GM23338 (cell line): ENCODE measurements around the gene DTL. TPM values are rescaled to one million over a fixed set of nuclear protein-coding genes. Genes with fewer than 3 reads are reported as not detected.

Source experiments
- ATAC-seq: fragments of 200-7000 bp; cut with Tn5 transposase; 3 replicates; pipeline ENCODE4 v1.9.1; 2020
- DNase-seq: peaks from one replicate; pipeline ENCODE4 v3.0.0-alpha.2; 2015; ENCODE audit warnings: low spot score
- H2AFZ ChIP-seq: fragments of 200-600 bp; sonication (generic); 2 replicates; pipeline ENCODE4 v1.8.0; 2016; ENCODE audit warnings: antibody characterized with exemption, mild to moderate bottlenecking, moderate library complexity
- H3F3A ChIP-seq: fragments of 200-600 bp; sonication (generic); replicated peaks from 2 replicates; pipeline ENCODE4 v1.8.0; 2017; ENCODE audit warnings: antibody characterized with exemption, mixed run types, low read depth
- H3K27ac ChIP-seq: fragments of 200-600 bp; sonication (generic); 2 replicates; pipeline ENCODE4 v1.6.1; 2016; ENCODE audit warnings: low read depth
- H3K27me3 ChIP-seq: fragments of 200-600 bp; sonication (generic); 2 replicates; pipeline ENCODE4 v1.8.0; 2016; ENCODE audit warnings: mild to moderate bottlenecking, mixed run types, moderate library complexity; ENCODE audit not compliant: insufficient read depth
- H3K36me3 ChIP-seq: fragments of 200-600 bp; sonication (generic); 2 replicates; pipeline ENCODE4 v1.8.0; 2016; ENCODE audit warnings: mild to moderate bottlenecking; ENCODE audit not compliant: insufficient read depth
- H3K4me1 ChIP-seq: fragments of 200-600 bp; sonication (generic); 2 replicates; pipeline ENCODE4 v1.8.0; 2016; ENCODE audit warnings: mild to moderate bottlenecking, moderate library complexity; ENCODE audit not compliant: insufficient read depth
- H3K4me2 ChIP-seq: fragments of 200-600 bp; sonication (generic); 2 replicates; pipeline ENCODE4 v1.7.1; 2017; ENCODE audit warnings: mixed run types
- H3K4me3 ChIP-seq: fragments of 200-600 bp; sonication (generic); 2 replicates; pipeline ENCODE4 v1.6.1; 2016; ENCODE audit warnings: mixed run types
- H3K79me2 ChIP-seq: fragments of 200-600 bp; sonication (generic); replicated peaks from 2 replicates; pipeline ENCODE4 v1.8.0; 2017; ENCODE audit warnings: mild to moderate bottlenecking; ENCODE audit not compliant: insufficient read depth
- H3K9me2 ChIP-seq: fragments of 200-600 bp; sonication (generic); 2 replicates; pipeline ENCODE4 v1.8.0; 2017; ENCODE audit not compliant: insufficient read depth
- H4K20me1 ChIP-seq: fragments of 200-600 bp; sonication (generic); replicated peaks from 2 replicates; pipeline ENCODE4 v1.8.0; 2017; ENCODE audit warnings: mild to moderate bottlenecking; ENCODE audit not compliant: insufficient read depth
- H3K27ac Mint-ChIP-seq: 2 replicates; pipeline ENCODE4 v1.8.0; 2020; ENCODE audit warnings: inconsistent platforms, mild to moderate bottlenecking, moderate library complexity, mixed read lengths
- H3K27me3 Mint-ChIP-seq: 3 replicates; pipeline ENCODE4 v1.8.0; 2022; ENCODE audit warnings: low read depth, mild to moderate bottlenecking, moderate library complexity, mixed read lengths, inconsistent platforms; ENCODE audit not compliant: insufficient read depth, poor library complexity
- H3K36me3 Mint-ChIP-seq: 3 replicates; pipeline ENCODE4 v1.8.0; 2021; ENCODE audit warnings: low read depth, mild to moderate bottlenecking, inconsistent platforms, moderate library complexity, mixed read lengths
- H3K4me1 Mint-ChIP-seq: 3 replicates; pipeline ENCODE4 v1.8.0; 2020; ENCODE audit warnings: mild to moderate bottlenecking, inconsistent platforms, mixed read lengths
- H3K4me3 Mint-ChIP-seq: 3 replicates; pipeline ENCODE4 v1.8.0; 2021; ENCODE audit warnings: moderate library complexity, mild to moderate bottlenecking, inconsistent platforms, mixed read lengths
- H3K9me3 Mint-ChIP-seq: 3 replicates; pipeline ENCODE4 v1.8.0; 2020; ENCODE audit warnings: moderate library complexity, mild to moderate bottlenecking, inconsistent platforms, mixed read lengths
- CREB1 ChIP-seq: fragments of 250-450 bp; sonication (Bioruptor Pico); IDR thresholded peaks from 2 replicates; pipeline ENCODE4 v1.5.0; 2020; ENCODE audit warnings: low read depth, mild to moderate bottlenecking, moderate library complexity
- EZH2 ChIP-seq: fragments of 200-600 bp; sonication (generic); IDR thresholded peaks from one replicate; pipeline ENCODE4 v1.8.0; 2017; ENCODE audit warnings: antibody characterized with exemption, mild to moderate bottlenecking, low read depth; ENCODE audit not compliant: unreplicated experiment
- JUNB ChIP-seq: IDR thresholded peaks from one replicate; pipeline ENCODE4 v1.6.1; 2016; ENCODE audit warnings: antibody characterized with exemption; ENCODE audit not compliant: unreplicated experiment
- NANOG ChIP-seq: IDR thresholded peaks from 2 replicates; pipeline ENCODE4 v1.6.1; 2016; ENCODE audit warnings: antibody characterized with exemption, borderline replicate concordance
- POLR2AphosphoS5 ChIP-seq: IDR thresholded peaks from 2 replicates; pipeline ENCODE4 v1.6.1; 2016; ENCODE audit warnings: antibody characterized with exemption, low read depth
- STAT1 ChIP-seq: IDR thresholded peaks from one replicate; pipeline ENCODE4 v1.6.1; 2016; ENCODE audit warnings: antibody characterized with exemption; ENCODE audit not compliant: unreplicated experiment
- ZNF114 ChIP-seq: fragments of 250-450 bp; sonication (Bioruptor Pico); IDR thresholded peaks from 2 replicates; pipeline ENCODE4 v1.5.0; 2020; ENCODE audit warnings: mild to moderate bottlenecking, moderate library complexity
- ZNF331 ChIP-seq: fragments of 250-450 bp; sonication (Bioruptor Pico); IDR thresholded peaks from 2 replicates; pipeline ENCODE4 v1.5.0; 2020; ENCODE audit warnings: low read depth, mild to moderate bottlenecking, moderate library complexity
- polyA plus RNA-seq: library from polyadenylated mRNA; unstranded; fragments of >200 nt; fragmentation: Nextera tagmentation; extraction: Ambion mirVana; gene quantifications from 2 replicates; pipeline ENCODE4 v1.2.1, GENCODE V29; 2016
- total RNA-seq: library from RNA; depleted of rRNA; stranded (reverse); fragments of >200 nt; shearing (Covaris generic); gene quantifications from 2 replicates; pipeline ENCODE4 v1.2.3, GENCODE V29; 2014
- TF ChIP-seq, protein P1 (sequence below): IDR thresholded peaks from one replicate; pipeline ENCODE4 v1.6.1; 2018; ENCODE audit warnings: antibody characterized with exemption; ENCODE audit not compliant: unreplicated experiment
- TF ChIP-seq, protein P2 (sequence below), 2 experiments: fragments of 200-600 bp in 1 of 2; sonication (generic) in 1 of 2; conservative IDR thresholded peaks; 2 replicates each; pipeline versions ENCODE4 v1.5.1 to v1.6.1; 2016 to 2017; ENCODE audit warnings: antibody characterized with exemption in 2 of 2, low read depth in 2 of 2, mild to moderate bottlenecking in 2 of 2, moderate library complexity in 1 of 2
- TF ChIP-seq, protein P3 (sequence below): IDR thresholded peaks from 2 replicates; pipeline ENCODE4 v1.6.1; 2016; ENCODE audit warnings: antibody characterized with exemption

Gene DTL
- total and polyA plus RNA-seq, 2 experiments from 2014 or later = 26.5 to 58.8 TPM

DNA sequence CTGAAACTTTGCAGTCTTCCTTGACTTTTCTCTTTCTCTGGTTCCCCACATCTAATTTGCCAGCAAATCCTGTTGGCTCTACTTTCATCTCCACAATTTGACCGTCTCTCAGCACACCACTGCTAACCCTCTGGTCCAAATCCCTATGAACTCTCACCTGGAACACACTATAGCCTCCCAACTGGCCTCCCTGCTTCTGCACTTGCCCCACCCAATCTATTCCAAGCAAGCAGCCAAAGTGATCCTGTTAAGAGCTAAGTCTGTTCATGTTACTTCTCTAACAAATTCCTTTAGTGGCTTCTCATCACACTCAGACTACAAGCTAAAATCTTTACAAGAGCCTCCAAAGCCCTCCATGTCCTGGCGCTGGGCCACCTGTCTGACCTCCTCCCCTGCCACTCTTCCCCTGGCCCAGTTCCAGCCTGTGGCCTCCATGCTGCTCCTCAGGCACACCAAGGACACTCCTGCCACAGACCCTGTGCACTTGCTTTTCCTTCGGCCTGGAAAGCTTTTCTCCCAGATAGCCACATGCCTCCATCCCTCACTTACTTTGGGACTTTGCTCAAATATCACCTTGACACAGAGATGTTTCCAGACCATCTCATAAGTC, 104.1 kb downstream of the DTL start:
- Histone ChIP-seq H4K20me1 (no peaks in the 10 kb centered on the region), H3K4me1 (no peaks in the 10 kb centered on the region), H3K36me3 (no peaks in the 10 kb centered on the region), H3K27me3 (no peaks in the 10 kb centered on the region), H3K4me3 (no peak overlapping the region), H3K4me2 (no peak overlapping the region), H3K27ac (no peak overlapping the region), H3K79me2 (no peaks in the 10 kb centered on the region), H2AFZ (no peak overlapping the region), H3K9me2 (no peaks in the 10 kb centered on the region), H3F3A (no peaks in the 10 kb centered on the region)
- Mint-ChIP-seq H3K4me3 (no peak overlapping the region), H3K27ac (no peak overlapping the region), H3K36me3 (no peaks in the 10 kb centered on the region), H3K4me1 (no peaks in the 10 kb centered on the region), H3K27me3 (peaks cover 5% of the 10 kb centered on the region), H3K9me3 (no peaks in the 10 kb centered on the region; the same call in 2 of the 3 replicates)
- ATAC-seq (no peak), DNase-seq (no peak)
- TF ChIP-seq STAT1 (no peak), ZNF114 (no peak), POLR2AphosphoS5 (no peak), ZNF331 (CRISPR knock-in tag) (no peak), NANOG (no peak)
- TF ChIP-seq, protein P1, sequence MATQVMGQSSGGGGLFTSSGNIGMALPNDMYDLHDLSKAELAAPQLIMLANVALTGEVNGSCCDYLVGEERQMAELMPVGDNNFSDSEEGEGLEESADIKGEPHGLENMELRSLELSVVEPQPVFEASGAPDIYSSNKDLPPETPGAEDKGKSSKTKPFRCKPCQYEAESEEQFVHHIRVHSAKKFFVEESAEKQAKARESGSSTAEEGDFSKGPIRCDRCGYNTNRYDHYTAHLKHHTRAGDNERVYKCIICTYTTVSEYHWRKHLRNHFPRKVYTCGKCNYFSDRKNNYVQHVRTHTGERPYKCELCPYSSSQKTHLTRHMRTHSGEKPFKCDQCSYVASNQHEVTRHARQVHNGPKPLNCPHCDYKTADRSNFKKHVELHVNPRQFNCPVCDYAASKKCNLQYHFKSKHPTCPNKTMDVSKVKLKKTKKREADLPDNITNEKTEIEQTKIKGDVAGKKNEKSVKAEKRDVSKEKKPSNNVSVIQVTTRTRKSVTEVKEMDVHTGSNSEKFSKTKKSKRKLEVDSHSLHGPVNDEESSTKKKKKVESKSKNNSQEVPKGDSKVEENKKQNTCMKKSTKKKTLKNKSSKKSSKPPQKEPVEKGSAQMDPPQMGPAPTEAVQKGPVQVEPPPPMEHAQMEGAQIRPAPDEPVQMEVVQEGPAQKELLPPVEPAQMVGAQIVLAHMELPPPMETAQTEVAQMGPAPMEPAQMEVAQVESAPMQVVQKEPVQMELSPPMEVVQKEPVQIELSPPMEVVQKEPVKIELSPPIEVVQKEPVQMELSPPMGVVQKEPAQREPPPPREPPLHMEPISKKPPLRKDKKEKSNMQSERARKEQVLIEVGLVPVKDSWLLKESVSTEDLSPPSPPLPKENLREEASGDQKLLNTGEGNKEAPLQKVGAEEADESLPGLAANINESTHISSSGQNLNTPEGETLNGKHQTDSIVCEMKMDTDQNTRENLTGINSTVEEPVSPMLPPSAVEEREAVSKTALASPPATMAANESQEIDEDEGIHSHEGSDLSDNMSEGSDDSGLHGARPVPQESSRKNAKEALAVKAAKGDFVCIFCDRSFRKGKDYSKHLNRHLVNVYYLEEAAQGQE = no peak
- TF ChIP-seq, protein P2, sequence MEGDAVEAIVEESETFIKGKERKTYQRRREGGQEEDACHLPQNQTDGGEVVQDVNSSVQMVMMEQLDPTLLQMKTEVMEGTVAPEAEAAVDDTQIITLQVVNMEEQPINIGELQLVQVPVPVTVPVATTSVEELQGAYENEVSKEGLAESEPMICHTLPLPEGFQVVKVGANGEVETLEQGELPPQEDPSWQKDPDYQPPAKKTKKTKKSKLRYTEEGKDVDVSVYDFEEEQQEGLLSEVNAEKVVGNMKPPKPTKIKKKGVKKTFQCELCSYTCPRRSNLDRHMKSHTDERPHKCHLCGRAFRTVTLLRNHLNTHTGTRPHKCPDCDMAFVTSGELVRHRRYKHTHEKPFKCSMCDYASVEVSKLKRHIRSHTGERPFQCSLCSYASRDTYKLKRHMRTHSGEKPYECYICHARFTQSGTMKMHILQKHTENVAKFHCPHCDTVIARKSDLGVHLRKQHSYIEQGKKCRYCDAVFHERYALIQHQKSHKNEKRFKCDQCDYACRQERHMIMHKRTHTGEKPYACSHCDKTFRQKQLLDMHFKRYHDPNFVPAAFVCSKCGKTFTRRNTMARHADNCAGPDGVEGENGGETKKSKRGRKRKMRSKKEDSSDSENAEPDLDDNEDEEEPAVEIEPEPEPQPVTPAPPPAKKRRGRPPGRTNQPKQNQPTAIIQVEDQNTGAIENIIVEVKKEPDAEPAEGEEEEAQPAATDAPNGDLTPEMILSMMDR (conservative IDR thresholded peaks at IDR 0.05; ENCODE audit: low read depth in 2 of 2) = no peak

DNA sequence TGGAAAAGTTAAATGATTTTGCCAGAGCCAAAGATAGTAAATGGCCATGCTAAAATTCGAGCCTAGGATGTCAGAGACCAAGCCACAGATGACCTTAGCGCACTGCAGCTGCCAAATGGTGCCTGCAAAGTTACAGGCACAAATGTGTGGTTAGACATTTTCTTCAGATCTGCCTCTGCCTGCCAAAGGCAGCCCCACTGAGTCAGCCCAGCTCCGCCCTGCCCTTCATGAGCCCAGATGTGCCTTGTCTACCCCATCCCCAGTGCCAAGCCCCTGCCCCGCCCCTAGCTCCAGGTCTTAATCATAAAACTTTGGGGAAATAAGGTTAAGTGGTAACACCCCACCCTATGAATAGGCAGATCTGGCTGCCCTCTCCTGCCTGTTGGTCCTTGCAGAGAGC, 105.9 kb downstream of the DTL start:
- H3K4me3 ChIP-seq = no peak overlapping the region
- no peaks in the 10 kb centered on the region for H4K20me1 ChIP-seq
- Mint-ChIP-seq H3K9me3 (no peaks in the 10 kb centered on the region), H3K36me3 (no peaks in the 10 kb centered on the region), H3K27me3 (peaks cover 7% of the 10 kb centered on the region), H3K27ac (no peak overlapping the region), H3K4me1 (no peaks in the 10 kb centered on the region), H3K4me3 (no peak overlapping the region)
- no peaks in the 10 kb centered on the region for H3K79me2 ChIP-seq
- no peaks in the 10 kb centered on the region for H3K27me3 ChIP-seq
- H2AFZ ChIP-seq = no peak overlapping the region
- no peaks in the 10 kb centered on the region for H3K9me2 ChIP-seq
- DNase-seq = no peak
- no peak overlapping the region for H3K4me2 ChIP-seq
- H3K4me1 ChIP-seq = no peaks in the 10 kb centered on the region
- H3K36me3 ChIP-seq = no peaks in the 10 kb centered on the region
- H3F3A ChIP-seq = no peaks in the 10 kb centered on the region
- H3K27ac ChIP-seq = no peak overlapping the region
- no peak for ATAC-seq
- TF ChIP-seq, protein P1 = no peak
- TF ChIP-seq JUNB = no peak
- TF ChIP-seq, protein P2 (conservative IDR thresholded peaks at IDR 0.05; ENCODE audit: low read depth in 2 of 2) = no peak
- TF ChIP-seq CREB1 = no peak
- TF ChIP-seq STAT1 = no peak
- no peak for TF ChIP-seq EZH2
- TF ChIP-seq ZNF114 = no peak
- no peak for TF ChIP-seq NANOG
- no peak for TF ChIP-seq ZNF331 (CRISPR knock-in tag)
- TF ChIP-seq, protein P3, sequence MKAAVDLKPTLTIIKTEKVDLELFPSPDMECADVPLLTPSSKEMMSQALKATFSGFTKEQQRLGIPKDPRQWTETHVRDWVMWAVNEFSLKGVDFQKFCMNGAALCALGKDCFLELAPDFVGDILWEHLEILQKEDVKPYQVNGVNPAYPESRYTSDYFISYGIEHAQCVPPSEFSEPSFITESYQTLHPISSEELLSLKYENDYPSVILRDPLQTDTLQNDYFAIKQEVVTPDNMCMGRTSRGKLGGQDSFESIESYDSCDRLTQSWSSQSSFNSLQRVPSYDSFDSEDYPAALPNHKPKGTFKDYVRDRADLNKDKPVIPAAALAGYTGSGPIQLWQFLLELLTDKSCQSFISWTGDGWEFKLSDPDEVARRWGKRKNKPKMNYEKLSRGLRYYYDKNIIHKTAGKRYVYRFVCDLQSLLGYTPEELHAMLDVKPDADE = no peak
